GM12891 (cell line): ENCODE data around the gene TUSC2.

Source experiments
- PAX5 ChIP-seq: IDR thresholded peaks from 2 replicates; pipeline ENCODE4 v1.6.1; 2011; ENCODE audit warnings: low read length, moderate library complexity, mild to moderate bottlenecking; ENCODE audit not compliant: insufficient read depth, severe bottlenecking
- POLR2A ChIP-seq: IDR thresholded peaks from 2 replicates; pipeline ENCODE4 v1.6.1; 2011; ENCODE audit warnings: low read depth, low read length, control low read depth
- POLR2AphosphoS5 ChIP-seq: IDR thresholded peaks from 2 replicates; pipeline ENCODE4 v1.6.1; 2011; ENCODE audit warnings: low read depth, low read length, control low read depth
- SPI1 ChIP-seq: IDR thresholded peaks from 2 replicates; pipeline ENCODE4 v1.6.1; 2011; ENCODE audit warnings: low read depth, low read length, control low read depth
- TAF1 ChIP-seq: IDR thresholded peaks from 2 replicates; pipeline ENCODE4 v1.6.1; 2011; ENCODE audit warnings: low read depth, low read length, control low read depth

GRCh38 chr3:50322115-50322385, 6.0 kb downstream of the TUSC2 start:
- TF ChIP-seq TAF1 (no peak), POLR2A (no peak), PAX5 (no peak), POLR2AphosphoS5 (no peak), SPI1 (no peak)
